Neural progenitor cell (in vitro differentiated cells): ENCODE measurements around the gene ZNF654.

ENCODE experiments used
- EZH2phosphoT487 ChIP-seq: fragments of 200-600 bp; sonication (generic); IDR thresholded peaks from 2 replicates; pipeline ENCODE4 v1.6.1; 2017; ENCODE audit warnings: antibody characterized with exemption
- TF ChIP-seq, protein P1 (sequence below): fragments of 200-600 bp; sonication (generic); IDR thresholded peaks from 2 replicates; pipeline ENCODE4 v1.5.1; 2017; ENCODE audit warnings: antibody characterized with exemption, mild to moderate bottlenecking

DNA sequence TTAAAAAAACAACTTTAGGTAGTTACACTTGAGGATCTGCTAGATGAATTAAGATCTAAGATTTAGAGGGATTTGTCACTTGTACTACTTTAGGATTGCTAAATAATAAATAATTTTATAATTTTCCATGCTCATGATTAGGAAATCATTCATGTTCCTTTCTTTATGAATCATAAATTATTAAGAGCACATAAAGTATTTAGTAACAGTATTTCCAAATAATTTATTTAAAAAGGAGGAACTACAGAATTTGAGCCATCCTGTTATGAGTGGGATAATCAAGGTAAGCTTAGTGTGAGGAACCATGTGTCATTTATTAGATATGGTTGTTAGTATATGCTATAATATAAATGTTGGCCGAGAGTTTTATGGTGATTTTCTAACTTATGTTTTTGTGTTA, 53.2 kb downstream of the ZNF654 start:
- TF ChIP-seq, protein P1, sequence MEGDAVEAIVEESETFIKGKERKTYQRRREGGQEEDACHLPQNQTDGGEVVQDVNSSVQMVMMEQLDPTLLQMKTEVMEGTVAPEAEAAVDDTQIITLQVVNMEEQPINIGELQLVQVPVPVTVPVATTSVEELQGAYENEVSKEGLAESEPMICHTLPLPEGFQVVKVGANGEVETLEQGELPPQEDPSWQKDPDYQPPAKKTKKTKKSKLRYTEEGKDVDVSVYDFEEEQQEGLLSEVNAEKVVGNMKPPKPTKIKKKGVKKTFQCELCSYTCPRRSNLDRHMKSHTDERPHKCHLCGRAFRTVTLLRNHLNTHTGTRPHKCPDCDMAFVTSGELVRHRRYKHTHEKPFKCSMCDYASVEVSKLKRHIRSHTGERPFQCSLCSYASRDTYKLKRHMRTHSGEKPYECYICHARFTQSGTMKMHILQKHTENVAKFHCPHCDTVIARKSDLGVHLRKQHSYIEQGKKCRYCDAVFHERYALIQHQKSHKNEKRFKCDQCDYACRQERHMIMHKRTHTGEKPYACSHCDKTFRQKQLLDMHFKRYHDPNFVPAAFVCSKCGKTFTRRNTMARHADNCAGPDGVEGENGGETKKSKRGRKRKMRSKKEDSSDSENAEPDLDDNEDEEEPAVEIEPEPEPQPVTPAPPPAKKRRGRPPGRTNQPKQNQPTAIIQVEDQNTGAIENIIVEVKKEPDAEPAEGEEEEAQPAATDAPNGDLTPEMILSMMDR, result no peak
- no peak for TF ChIP-seq EZH2phosphoT487
